Measurements from ENCODE around the gene SETBP1.

- TF ChIP-seq ZNF76 (tag by site-specific recombination; IDR thresholded peaks at IDR 0.05; ENCODE audit: borderline replicate concordance, low read depth) (no peak), ZNF202 (tag by site-specific recombination; IDR thresholded peaks at IDR 0.05; ENCODE audit: borderline replicate concordance) (no peak), CTCF (tag by site-specific recombination; IDR thresholded peaks at IDR 0.05) (no peak)
Measured at GRCh38 chr18:44862112-44862511, 181.4 kb downstream of the SETBP1 start.
